ENCODE results near the gene RNF207.
"Not testable (repeated sequence)": the region's sequence is repeated elsewhere in the genome, so short reads cannot be mapped to it uniquely, and the experiment has no call there.

The RNF207 gene

DNA sequence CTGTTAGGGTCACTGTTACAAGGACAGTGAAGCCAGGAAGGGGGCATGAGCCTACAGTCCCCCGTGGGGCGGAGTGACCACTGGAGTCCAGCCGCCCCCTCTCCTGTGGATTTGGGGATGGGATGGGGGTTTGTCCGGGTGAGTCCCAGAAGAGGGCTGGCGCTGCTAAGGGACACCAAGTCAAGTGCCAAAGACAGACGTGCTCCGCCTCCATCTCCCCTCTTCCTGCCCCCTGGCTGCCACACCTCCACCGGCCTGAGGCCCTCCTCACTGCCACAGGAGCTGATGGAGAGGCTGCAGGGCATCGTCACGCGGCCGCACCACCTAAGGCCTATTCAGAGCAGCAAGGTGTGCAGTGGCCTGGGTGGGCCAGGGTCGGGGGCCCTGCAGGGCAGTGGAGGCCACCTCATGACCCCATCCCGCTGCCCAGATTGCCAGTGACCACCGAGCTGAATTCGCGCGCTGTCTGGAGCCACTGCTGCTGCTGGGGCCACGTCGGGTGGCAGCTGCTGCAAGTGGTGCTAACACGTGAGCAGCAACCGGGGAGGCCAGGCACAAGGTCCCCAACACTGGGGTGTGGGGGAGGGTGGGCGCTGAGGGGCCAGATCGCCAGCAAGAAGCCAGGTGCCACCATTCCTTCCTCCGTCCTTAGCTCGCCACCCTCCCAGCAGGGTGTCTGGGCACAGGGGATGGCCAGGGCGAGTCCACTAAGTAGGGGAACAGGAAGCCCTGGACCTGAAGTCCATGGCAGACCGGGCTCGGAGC lies 4.9 kb downstream of the RNF207 start:
- Histone ChIP-seq H3K27ac (peak overlapping the region; percentile 64; the same call in 1 of the 2 replicates), H3K4me1 (peaks cover 58% of the 10 kb centered on the region), H4K20me1 (no peaks in the 10 kb centered on the region), H3K4me3 (no peak overlapping the region), H3K27me3 (peaks cover 36% of the 10 kb centered on the region), H3K36me3 (no peaks in the 10 kb centered on the region), H3K4me2 (peak overlapping the region; percentile 93), H3K9me3 (peaks cover 10% of the 10 kb centered on the region; the same call in 1 of the 2 replicates), H3K9ac (no peak overlapping the region)
- TF ChIP-seq Cebpa-rat (IDR thresholded peaks at IDR 0.05): no peak

DNA sequence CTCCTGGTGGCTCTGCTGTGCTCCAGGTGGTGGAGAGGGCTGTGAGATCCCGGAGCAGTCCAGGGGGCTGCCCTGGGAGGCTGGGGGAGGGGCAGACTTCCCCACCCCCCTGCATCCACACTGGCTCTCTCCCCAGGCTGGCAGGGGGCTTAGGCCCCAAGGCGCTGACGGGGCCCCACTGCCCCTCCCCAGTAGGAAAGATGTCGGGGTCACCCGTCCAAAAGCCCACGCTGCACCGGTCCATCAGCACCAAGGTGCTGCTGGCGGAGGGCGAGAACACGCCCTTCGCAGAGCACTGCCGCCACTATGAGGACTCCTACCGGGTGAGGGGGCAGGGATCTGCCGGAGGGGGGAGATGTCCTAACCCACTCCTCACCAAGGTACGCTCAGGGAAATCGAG lies 5.8 kb downstream of the RNF207 start:
- Histone ChIP-seq H3K27ac (peak overlapping the region; percentile 64), H3K4me1 (peaks cover 50% of the 10 kb centered on the region), H3K9me3 (peaks cover 10% of the 10 kb centered on the region; the same call in 1 of the 2 replicates), H3K9ac (0 out of 2 replicates have a peak overlapping the region, but pooled peaks have one; percentile 38), H3K36me3 (no peaks in the 10 kb centered on the region), H3K4me3 (no peak overlapping the region), H3K27me3 (peaks cover 26% of the 10 kb centered on the region), H4K20me1 (no peaks in the 10 kb centered on the region), H3K4me2 (peak overlapping the region; percentile 93)
- TF ChIP-seq Cebpa-rat (IDR thresholded peaks at IDR 0.05): no peak

DNA sequence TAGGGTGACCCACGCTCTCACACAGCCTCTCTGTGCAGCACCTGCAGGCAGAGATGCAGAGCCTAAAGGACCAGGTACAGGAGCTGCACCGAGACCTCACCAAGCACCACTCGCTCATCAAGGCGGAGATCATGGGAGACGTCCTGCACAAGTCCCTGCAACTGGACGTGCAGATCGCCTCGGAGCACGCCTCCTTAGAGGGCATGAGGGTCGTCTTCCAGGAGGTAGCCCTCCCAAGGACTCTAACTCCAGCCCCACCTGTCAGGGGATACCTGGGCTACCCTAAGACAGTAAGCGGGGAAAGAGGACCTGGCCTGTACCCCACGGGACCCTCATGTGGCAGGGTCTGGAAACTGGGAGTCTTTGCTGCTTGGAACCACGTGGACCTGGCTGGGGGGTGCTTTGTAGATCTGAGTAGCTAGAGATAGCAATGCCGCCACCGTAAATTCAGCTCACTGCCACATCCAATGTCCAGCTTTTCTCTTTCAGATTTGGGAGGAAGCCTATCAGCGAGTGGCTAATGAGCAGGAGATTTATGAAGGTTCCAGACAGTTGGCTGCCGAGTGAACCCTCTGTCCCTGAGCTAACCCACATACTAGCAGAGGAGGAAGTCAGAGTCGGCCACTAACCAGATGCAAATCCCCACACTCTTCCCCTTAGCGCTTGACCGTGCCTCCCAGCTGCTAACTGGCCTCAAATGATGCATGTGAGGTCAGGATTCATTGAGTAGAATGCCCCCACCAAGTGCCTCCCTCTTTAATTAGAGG lies 6.5 kb downstream of the RNF207 start:
- H3K4me1 ChIP-seq: peaks cover 57% of the 10 kb centered on the region
- peak overlapping the region; percentile 44; the same call in 1 of the 2 replicates for H3K4me3 ChIP-seq
- peak overlapping the region; percentile 64 for H3K27ac ChIP-seq
- H4K20me1 ChIP-seq: no peaks in the 10 kb centered on the region
- H3K27me3 ChIP-seq: peaks cover 20% of the 10 kb centered on the region
- H3K36me3 ChIP-seq: no peaks in the 10 kb centered on the region
- peak overlapping the region; percentile 38; the same call in 1 of the 2 replicates for H3K9ac ChIP-seq
- H3K9me3 ChIP-seq: peaks cover 10% of the 10 kb centered on the region; the same call in 1 of the 2 replicates
- H3K4me2 ChIP-seq: peak overlapping the region; percentile 93
- TF ChIP-seq Cebpa-rat (IDR thresholded peaks at IDR 0.05): no peak

DNA sequence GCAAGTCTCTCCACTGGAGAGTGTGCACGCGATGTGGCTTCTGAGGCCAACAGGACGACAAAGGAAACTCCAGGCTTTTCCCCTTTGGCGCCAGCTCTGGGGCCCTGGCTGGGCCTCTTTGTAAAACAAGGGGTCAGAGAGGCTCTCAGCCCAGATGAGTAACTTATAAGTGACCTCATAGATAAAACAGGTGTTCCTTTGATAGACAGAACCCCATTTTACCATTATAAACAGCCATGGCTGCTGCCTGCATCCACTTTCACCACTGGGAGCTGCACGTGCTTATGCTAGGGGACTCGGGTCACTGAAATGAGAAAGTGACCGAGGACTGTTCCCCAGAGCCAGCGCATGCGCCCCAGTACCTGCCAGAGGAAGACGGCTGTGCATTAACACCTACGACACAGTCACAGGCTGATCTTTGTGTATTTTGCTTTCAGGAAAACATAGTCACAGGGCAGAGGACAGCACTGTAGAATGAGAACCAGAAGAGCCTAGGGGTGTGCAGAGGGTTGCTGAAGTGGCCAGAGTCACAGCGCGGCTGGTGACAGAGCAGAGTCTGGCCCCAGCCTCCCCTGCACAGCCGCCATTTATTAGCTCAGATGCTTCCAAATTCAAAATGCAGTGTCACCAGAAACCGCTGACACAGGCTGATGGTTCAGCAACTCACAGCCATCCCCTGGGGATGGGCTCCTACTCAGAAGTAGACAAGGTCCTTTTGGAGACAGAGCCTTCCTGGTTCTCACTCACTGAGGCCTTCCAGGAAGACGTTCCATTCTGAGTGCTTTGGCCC lies 12.7 kb downstream of the RNF207 start:
- Histone ChIP-seq H3K4me2 (peak overlapping the region; percentile 94), H4K20me1 (no peaks in the 10 kb centered on the region), H3K9me3 (peaks cover 9% of the 10 kb centered on the region; the same call in 1 of the 2 replicates), H3K27ac (peak overlapping the region; percentile 77), H3K36me3 (peaks cover 38% of the 10 kb centered on the region), H3K27me3 (no peaks in the 10 kb centered on the region), H3K4me1 (peaks cover 41% of the 10 kb centered on the region), H3K9ac (peak overlapping the region; percentile 51), H3K4me3 (peak overlapping the region; percentile 47)
- no peak for TF ChIP-seq Cebpa-rat (IDR thresholded peaks at IDR 0.05)

DNA sequence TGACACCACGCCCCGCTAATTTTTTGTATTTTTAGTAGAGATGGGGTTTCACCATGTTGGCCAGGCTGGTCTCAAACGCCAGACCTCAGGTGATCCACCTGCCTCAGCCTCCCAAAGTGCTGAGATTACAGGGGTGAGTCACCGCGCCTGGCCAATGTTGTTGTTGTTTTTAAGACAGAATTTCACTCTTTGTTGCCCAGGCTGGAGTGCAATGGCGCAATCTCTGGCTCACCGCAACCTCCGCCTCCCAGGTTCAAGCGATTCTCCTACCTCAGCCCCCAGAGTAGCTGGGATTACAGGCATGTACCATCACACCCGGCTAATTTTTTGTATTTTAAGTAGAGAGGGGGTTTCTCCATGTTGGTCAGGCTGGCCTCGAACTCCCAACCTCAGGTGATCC lies 13.7 kb downstream of the RNF207 start:
- TF ChIP-seq Cebpa-rat (IDR thresholded peaks at IDR 0.05): 0 out of 2 replicates have a peak, but pooled peaks have one; percentile 37
- not testable (repeated sequence) for H3K9me3 ChIP-seq, H3K4me3 ChIP-seq, H4K20me1 ChIP-seq, H3K27me3 ChIP-seq
- Histone ChIP-seq H3K9ac (peak overlapping the region; percentile 51; the same call in 1 of the 2 replicates), H3K4me2 (peak overlapping the region; percentile 94), H3K27ac (peak overlapping the region; percentile 77; the same call in 1 of the 2 replicates), H3K36me3 (peaks cover 49% of the 10 kb centered on the region), H3K4me1 (peaks cover 39% of the 10 kb centered on the region)

DNA sequence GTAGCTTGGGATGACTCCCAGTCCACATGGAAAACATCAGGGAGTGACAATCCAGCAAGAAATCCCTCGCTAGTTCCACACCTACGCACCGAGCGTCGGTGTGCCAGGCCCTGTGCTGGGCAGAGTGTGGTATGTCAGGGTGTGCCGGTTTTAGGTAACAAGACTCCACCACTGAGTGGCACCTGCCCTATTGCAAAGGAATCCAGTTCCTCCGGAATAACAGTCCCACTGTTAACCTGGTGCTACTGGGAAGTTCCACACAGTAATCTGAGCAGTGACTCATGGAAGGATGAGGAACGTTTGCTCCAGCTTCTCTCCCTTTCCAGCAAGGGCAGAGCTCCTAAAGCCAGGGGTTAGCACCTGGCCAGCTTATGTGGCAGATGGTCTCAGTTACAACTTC lies 14.3 kb downstream of the RNF207 start:
- Histone ChIP-seq H3K27me3 (no peaks in the 10 kb centered on the region), H3K36me3 (peaks cover 55% of the 10 kb centered on the region), H3K4me2 (no peak overlapping the region), H4K20me1 (peaks cover 8% of the 10 kb centered on the region), H3K4me1 (peaks cover 39% of the 10 kb centered on the region), H3K9ac (no peak overlapping the region), H3K4me3 (no peak overlapping the region), H3K9me3 (no peaks in the 10 kb centered on the region), H3K27ac (no peak overlapping the region)
- TF ChIP-seq Cebpa-rat (IDR thresholded peaks at IDR 0.05): no peak

DNA sequence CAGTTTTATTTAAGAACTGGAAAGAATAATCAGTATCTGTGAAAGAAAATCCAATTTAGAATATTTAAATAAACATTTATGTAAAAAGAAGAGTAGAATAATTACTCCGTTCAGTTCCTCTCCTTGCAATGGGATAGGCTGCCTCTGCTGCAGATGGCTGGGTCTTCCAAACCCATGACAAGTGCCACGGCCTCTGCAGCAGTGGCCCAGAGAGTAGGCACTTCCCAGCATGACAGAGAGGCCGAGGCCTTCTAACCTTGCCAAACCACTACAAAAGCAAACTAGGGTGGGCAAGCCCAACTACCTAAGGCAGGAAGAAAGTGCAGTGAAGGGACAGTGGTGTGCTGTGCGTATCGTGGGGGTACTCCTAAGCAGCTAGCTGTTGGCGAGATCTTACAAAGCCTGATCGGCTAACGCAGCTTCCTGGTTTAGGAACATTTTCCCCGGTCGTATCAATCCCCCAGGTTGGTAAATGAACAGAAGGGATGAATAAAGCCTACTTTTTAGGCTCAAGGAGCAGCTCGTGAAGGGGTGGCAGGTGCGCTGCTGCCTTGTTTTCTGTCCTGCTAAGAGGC lies 15.4 kb downstream of the RNF207 start:
- peaks cover 49% of the 10 kb centered on the region for H3K4me1 ChIP-seq
- no peak overlapping the region for H3K4me3 ChIP-seq
- no peak overlapping the region for H3K9ac ChIP-seq
- no peak overlapping the region for H3K27ac ChIP-seq
- H3K4me2 ChIP-seq: no peak overlapping the region
- peaks cover 65% of the 10 kb centered on the region for H3K36me3 ChIP-seq
- no peak for TF ChIP-seq Cebpa-rat (IDR thresholded peaks at IDR 0.05)
- H3K9me3 ChIP-seq: no peaks in the 10 kb centered on the region
- peaks cover 18% of the 10 kb centered on the region for H4K20me1 ChIP-seq
- H3K27me3 ChIP-seq: no peaks in the 10 kb centered on the region

DNA sequence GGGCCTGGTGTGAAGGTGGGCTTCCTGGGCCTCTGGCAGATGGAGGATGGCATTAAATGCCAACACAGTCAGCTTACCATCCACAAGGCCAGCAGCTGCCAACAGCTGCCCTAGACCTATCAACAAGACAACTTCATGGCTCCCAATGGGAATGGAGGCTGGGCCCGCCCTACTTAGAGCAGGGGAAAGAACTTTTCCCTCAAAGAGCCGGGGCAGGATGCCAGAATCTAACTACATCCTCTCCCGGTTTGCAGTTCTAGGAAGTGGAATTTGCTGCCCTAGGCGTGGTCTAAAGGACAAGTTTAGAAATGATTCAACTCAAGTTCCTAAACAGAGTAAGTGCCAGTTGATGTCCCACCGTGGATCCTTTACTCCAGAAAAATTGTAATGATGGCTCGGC lies 16.7 kb downstream of the RNF207 start:
- Histone ChIP-seq H3K9me3 (no peaks in the 10 kb centered on the region), H3K36me3 (peaks cover 79% of the 10 kb centered on the region), H3K4me1 (peaks cover 46% of the 10 kb centered on the region), H3K9ac (no peak overlapping the region), H3K4me2 (no peak overlapping the region), H4K20me1 (peaks cover 29% of the 10 kb centered on the region), H3K27me3 (no peaks in the 10 kb centered on the region), H3K27ac (no peak overlapping the region), H3K4me3 (no peak overlapping the region)
- no peak for TF ChIP-seq Cebpa-rat (IDR thresholded peaks at IDR 0.05)

DNA sequence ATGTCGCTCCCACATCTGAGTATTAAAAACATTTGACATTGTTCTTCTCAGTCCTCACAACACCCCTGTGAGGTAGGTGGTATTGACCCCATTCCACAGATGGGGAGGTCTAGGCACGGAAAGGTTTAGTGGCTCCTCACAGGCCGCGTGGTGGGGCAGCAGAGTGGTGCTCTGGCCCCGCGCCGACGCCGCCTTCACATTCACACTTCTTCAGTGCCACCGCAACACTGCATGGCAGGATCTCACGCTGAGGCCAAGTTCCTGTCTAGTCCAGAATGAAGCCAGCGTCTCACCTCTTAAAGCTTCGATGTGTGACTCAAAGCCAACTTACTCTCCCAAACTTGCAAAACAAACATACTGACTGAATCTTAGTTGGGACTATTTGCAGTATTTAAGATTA lies 17.7 kb downstream of the RNF207 start:
- Histone ChIP-seq H3K27me3 (no peaks in the 10 kb centered on the region), H3K4me1 (peaks cover 46% of the 10 kb centered on the region), H4K20me1 (peaks cover 29% of the 10 kb centered on the region), H3K4me3 (no peak overlapping the region), H3K9me3 (no peaks in the 10 kb centered on the region), H3K36me3 (peaks cover 89% of the 10 kb centered on the region), H3K9ac (no peak overlapping the region), H3K27ac (no peak overlapping the region), H3K4me2 (no peak overlapping the region)
- no peak for TF ChIP-seq Cebpa-rat (IDR thresholded peaks at IDR 0.05)

Measured in BLaER1 (cell line).